ENCODE results near the gene DELE1. TPM values are rescaled to one million over a fixed set of nuclear protein-coding genes. Genes with fewer than 3 reads are reported as not detected.

Gene DELE1
- total and polyA plus RNA-seq, 7 donors = 34.2 to 88.3 (median 52.6) TPM

DNA sequence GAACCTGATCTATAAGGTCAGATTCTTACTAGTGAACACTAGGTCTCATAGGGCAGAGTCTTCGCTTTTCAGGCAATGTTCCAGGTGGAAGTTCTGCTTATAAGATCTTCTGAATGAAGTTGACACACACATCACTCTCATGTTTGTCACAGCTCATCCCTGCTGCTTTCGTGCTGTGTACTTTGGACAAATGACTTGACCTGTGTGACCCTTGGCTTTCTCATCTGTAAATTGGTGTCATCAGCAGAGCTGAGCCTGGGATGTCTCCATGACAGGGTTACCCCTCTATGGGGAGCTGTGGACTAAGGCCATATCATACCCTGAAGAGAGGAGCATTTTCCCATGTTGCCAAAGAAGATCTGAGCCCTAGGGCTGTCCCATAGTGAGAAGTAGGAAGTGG is 2.8 kb downstream of the DELE1 start:
- Histone ChIP-seq H3K27me3 (no peaks in the 10 kb centered on the region), H3K9me3 (no peaks in the 10 kb centered on the region), H3K4me3 (no peak overlapping the region), H3K27ac (no peak overlapping the region), H3K36me3 (peaks cover 45 to 67% (median 61%) of the 10 kb centered on the region in 4 donors), H3K4me1 (peaks cover 0 to 21% (median 15%) of the 10 kb centered on the region in 4 donors)
- WGBS, 2 donors = 81 to 91% methylated on average over 2 of the region's 2 CpGs
- intact Hi-C loops (cut with DNase I) = no loop called here
- peak; percentile 10 for DNase-seq
- TF ChIP-seq CTCF (IDR thresholded peaks at IDR 0.05) = no peak
- TF ChIP-seq POLR2A (IDR thresholded peaks at IDR 0.05) = no peak
- no peak for TF ChIP-seq POLR2AphosphoS5 (IDR thresholded peaks at IDR 0.05)
- no peak for TF ChIP-seq EP300 (IDR thresholded peaks at IDR 0.05)

- DNase-seq = peak; percentile 57
- no peak for TF ChIP-seq POLR2AphosphoS5 (IDR thresholded peaks at IDR 0.05)
- no peak for TF ChIP-seq POLR2A (IDR thresholded peaks at IDR 0.05)
- TF ChIP-seq CTCF (IDR thresholded peaks at IDR 0.05) = no peak
- TF ChIP-seq EP300 (IDR thresholded peaks at IDR 0.05) = no peak
- peaks cover 0 to 14% (median 9%) of the 10 kb centered on the region in 4 donors for H3K4me1 ChIP-seq
- intact Hi-C loops (cut with DNase I) = no loop called here
- no peaks in the 10 kb centered on the region for H3K9me3 ChIP-seq
- no peak overlapping the region for H3K4me3 ChIP-seq
- peaks cover 54 to 83% (median 70%) of the 10 kb centered on the region in 4 donors for H3K36me3 ChIP-seq
- H3K27me3 ChIP-seq = no peaks in the 10 kb centered on the region
- peak overlapping the region in 1 of 4 donors; percentile 9 for H3K27ac ChIP-seq
- WGBS, 2 donors = 85 to 89% methylated on average over 8 of the region's 8 CpGs
Measured at GRCh38 chr5:141928051-141928450, 4.4 kb downstream of the DELE1 start.

- H3K4me1 ChIP-seq = peaks cover 0 to 7% (median 3%) of the 10 kb centered on the region in 4 donors
- no peaks in the 10 kb centered on the region for H3K9me3 ChIP-seq
- no peak for DNase-seq
- H3K4me3 ChIP-seq = no peak overlapping the region
- H3K36me3 ChIP-seq = peaks cover 59 to 98% (median 78%) of the 10 kb centered on the region in 4 donors
- no peaks in the 10 kb centered on the region for H3K27me3 ChIP-seq
- WGBS, 2 donors = 95 to 97% methylated on average over 19 of the region's 19 CpGs
- no peak for TF ChIP-seq POLR2A (IDR thresholded peaks at IDR 0.05)
- TF ChIP-seq POLR2AphosphoS5 (IDR thresholded peaks at IDR 0.05) = no peak
- no peak for TF ChIP-seq EP300 (IDR thresholded peaks at IDR 0.05)
- TF ChIP-seq CTCF (IDR thresholded peaks at IDR 0.05) = no peak
- intact Hi-C loops (cut with DNase I) = no loop called here
- H3K27ac ChIP-seq = no peak overlapping the region
Measured at GRCh38 chr5:141929398-141930058, 5.9 kb downstream of the DELE1 start.

- H3K4me3 ChIP-seq = no peak overlapping the region
- H3K9me3 ChIP-seq = no peaks in the 10 kb centered on the region
- no peak for TF ChIP-seq POLR2AphosphoS5 (IDR thresholded peaks at IDR 0.05)
- no peak for TF ChIP-seq POLR2A (IDR thresholded peaks at IDR 0.05)
- no peak for TF ChIP-seq EP300 (IDR thresholded peaks at IDR 0.05)
- no peak for TF ChIP-seq CTCF (IDR thresholded peaks at IDR 0.05)
- 93 to 95% methylated on average over 5 of the region's 5 CpGs for whole genome bisulfite sequencing, 2 donors
- no peak overlapping the region for H3K27ac ChIP-seq
- DNase-seq = no peak
- peaks cover 0 to 3% (median 0%) of the 10 kb centered on the region in 4 donors for H3K4me1 ChIP-seq
- intact Hi-C loops (cut with DNase I) = no loop called here
- H3K27me3 ChIP-seq = no peaks in the 10 kb centered on the region
- H3K36me3 ChIP-seq = peaks cover 56 to 100% (median 74%) of the 10 kb centered on the region in 4 donors
Measured at GRCh38 chr5:141931694-141932093, 8.0 kb downstream of the DELE1 start.

Measured in sigmoid colon (tissue), 7 donors.